CD4-positive, alpha-beta memory T cell (primary cell): ENCODE data around the gene ARHGEF4. TPM values are rescaled to one million over a fixed set of nuclear protein-coding genes. Genes with fewer than 3 reads are reported as not detected.

Source experiments
- CTCF ChIA-PET: fragments of 350-600 bp; sonication (Branson Sonifier 250); formaldehyde crosslinking; loops from one replicate; lab custom pipeline; 2021; ENCODE audit warnings: inconsistent platforms; ENCODE audit not compliant: partially characterized antibody; lab: Charles Lee
- POLR2A ChIA-PET: fragments of 350-600 bp; sonication (Branson Sonifier 250); formaldehyde crosslinking; loops from one replicate; lab custom pipeline; 2021; ENCODE audit not compliant: partially characterized antibody; lab: Charles Lee
- DNase-seq, 5 donors: peaks; one replicate each; pipeline versions ENCODE4 v3.0.0 to v3.0.0-alpha.2; 2020 to 2022; ENCODE audit warnings: mixed read lengths in 1 of 5
- H3K27ac ChIP-seq: one replicate; pipeline ENCODE4 v1.7.0; 2013; ENCODE audit warnings: low read depth, low read length
- H3K27me3 ChIP-seq: 2 replicates; pipeline ENCODE4 v1.7.0; 2013; ENCODE audit warnings: mild to moderate bottlenecking, low read length, moderate library complexity; ENCODE audit not compliant: insufficient read depth
- H3K36me3 ChIP-seq: 2 replicates; pipeline ENCODE4 v1.7.0; 2013; ENCODE audit warnings: mild to moderate bottlenecking, low read length, moderate library complexity; ENCODE audit not compliant: insufficient read depth
- H3K4me1 ChIP-seq: 2 replicates; pipeline ENCODE4 v1.7.0; 2013; ENCODE audit warnings: mild to moderate bottlenecking, low read length, moderate library complexity; ENCODE audit not compliant: insufficient read depth
- H3K4me3 ChIP-seq, 2 donors: one replicate each; pipeline ENCODE4 v1.7.0; 2013; ENCODE audit warnings: low read length in 2 of 2, mild to moderate bottlenecking in 1 of 2
- H3K9me3 ChIP-seq, 2 donors: one replicate each; pipeline ENCODE4 v1.7.0; 2013; ENCODE audit warnings: low read length in 2 of 2, control low read depth in 1 of 2; ENCODE audit not compliant: control insufficient read depth in 1 of 2
- H3K27ac Mint-ChIP-seq, 7 donors: one replicate each; pipeline ENCODE4 v1.8.0; 2020 to 2021; ENCODE audit warnings: mixed read lengths in 7 of 7, mild to moderate bottlenecking in 6 of 7, inconsistent platforms in 3 of 7, moderate library complexity in 3 of 7
- H3K27me3 Mint-ChIP-seq, 2 donors: one replicate each; pipeline ENCODE4 v1.8.0; 2020 to 2021; ENCODE audit warnings: mixed read lengths in 2 of 2
- H3K36me3 Mint-ChIP-seq, 2 donors: one replicate each; pipeline ENCODE4 v1.8.0; 2020 to 2021; ENCODE audit warnings: mixed read lengths in 2 of 2, inconsistent platforms in 1 of 2, mild to moderate bottlenecking in 1 of 2
- H3K4me1 Mint-ChIP-seq, 4 donors: one replicate each; pipeline ENCODE4 v1.8.0; 2020 to 2021; ENCODE audit warnings: mixed read lengths in 4 of 4, mild to moderate bottlenecking in 1 of 4
- H3K4me3 Mint-ChIP-seq, 8 donors: one replicate each; pipeline ENCODE4 v1.8.0; 2020 to 2021; ENCODE audit warnings: mixed read lengths in 8 of 8, mild to moderate bottlenecking in 7 of 8, moderate library complexity in 6 of 8, inconsistent platforms in 3 of 8
- H3K9me3 Mint-ChIP-seq, 8 donors: one replicate each; pipeline ENCODE4 v1.8.0; 2020 to 2021; ENCODE audit warnings: mixed read lengths in 8 of 8, mild to moderate bottlenecking in 5 of 8, inconsistent platforms in 3 of 8, moderate library complexity in 1 of 8
- intact Hi-C: fragments of 100-400 bp; cut with micrococcal nuclease; formaldehyde crosslinking; loops from one replicate; pipeline ENCODE4 v1.15.1; 2023
- polyA plus RNA-seq, 2 donors: library from polyadenylated mRNA; unstranded; fragments of 300-500 nt; fragmentation: Illumina TruSeq; gene quantifications; one replicate each; pipeline ENCODE4 v1.2.3, GENCODE V29; 2021
- total RNA-seq, 2 experiments: library from RNA; stranded (reverse); gene quantifications; one replicate each; pipeline ENCODE4 v1.2.3, GENCODE V29; 2021

The ARHGEF4 gene
- total and polyA plus RNA-seq, 4 experiments from 2014 or later = 1.4 to 2.6 (median 2.1) TPM

GRCh38 chr2:130808482-130809268 lies 28.0 kb upstream of the ARHGEF4 start:
- Histone ChIP-seq H3K9me3 (no peaks in the 10 kb centered on the region), H3K27ac (no peak overlapping the region), H3K36me3 (no peaks in the 10 kb centered on the region), H3K4me3 (no peak overlapping the region), H3K27me3 (no peaks in the 10 kb centered on the region), H3K4me1 (peaks cover 7% of the 10 kb centered on the region)
- intact Hi-C loops = no loop called here
- Mint-ChIP-seq H3K36me3 (no peaks in the 10 kb centered on the region), H3K4me1 (peaks cover 7 to 10% (median 9%) of the 10 kb centered on the region in 4 donors), H3K27ac (peak overlapping the region in 1 of 7 donors; percentile 69), H3K9me3 (no peaks in the 10 kb centered on the region), H3K4me3 (no peak overlapping the region), H3K27me3 (peaks cover 0 to 11% of the 10 kb centered on the region in 2 donors)
- no peak for DNase-seq
- ChIA-PET POLR2A (no interaction called here), CTCF (interaction anchor here (0.7 to 1.9 kb wide), 3 partner anchors 11 to 825 kb away, joined by 3 to 9 read pairs (median 4); no protein-coding TSS in a partner anchor)

DNA sequence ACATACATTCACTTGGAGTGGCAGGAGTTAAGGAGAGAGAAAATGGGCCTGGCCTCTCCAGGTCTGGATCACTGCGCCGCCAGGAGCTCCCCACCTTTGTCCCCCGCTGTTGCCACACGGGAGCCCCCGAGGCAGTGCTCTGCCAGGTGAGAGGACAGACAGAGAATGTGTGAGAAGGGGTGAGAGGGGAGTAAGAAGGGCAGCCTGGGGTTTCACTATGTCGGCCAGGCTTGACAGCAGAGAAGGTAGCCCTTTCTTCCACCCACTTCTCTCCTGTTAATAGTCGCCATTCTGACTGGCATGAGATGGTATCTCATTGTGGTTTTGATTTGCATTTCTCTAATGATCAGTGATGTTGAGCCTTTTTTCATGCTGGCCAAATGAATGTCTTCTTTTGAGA lies 26.2 kb upstream of the ARHGEF4 start:
- Mint-ChIP-seq H3K27me3 (peaks cover 0 to 11% of the 10 kb centered on the region in 2 donors), H3K36me3 (no peaks in the 10 kb centered on the region), H3K4me1 (peaks cover 7 to 10% (median 9%) of the 10 kb centered on the region in 4 donors), H3K4me3 (no peak overlapping the region), H3K9me3 (no peaks in the 10 kb centered on the region), H3K27ac (no peak overlapping the region)
- Histone ChIP-seq H3K27ac (no peak overlapping the region), H3K4me3 (no peak overlapping the region), H3K27me3 (no peaks in the 10 kb centered on the region), H3K4me1 (peaks cover 7% of the 10 kb centered on the region), H3K36me3 (no peaks in the 10 kb centered on the region), H3K9me3 (no peaks in the 10 kb centered on the region)
- DNase-seq = no peak
- intact Hi-C loops = no loop called here
- CTCF ChIA-PET = interaction anchor here (1.1 to 1.3 kb wide), 2 partner anchors 13 to 59 kb away, joined by 3 to 4 read pairs; no protein-coding TSS in a partner anchor
- POLR2A ChIA-PET = no interaction called here

GRCh38 chr2:130813722-130814121 lies 23.0 kb upstream of the ARHGEF4 start:
- POLR2A ChIA-PET = interaction anchor here (0.9 kb wide), 1 partner anchor 11 kb away, joined by 3 read pairs; no protein-coding TSS in a partner anchor
- H3K27me3 Mint-ChIP-seq = peaks cover 0 to 11% of the 10 kb centered on the region in 2 donors

GRCh38 chr2:130814931-130815680 lies 21.6 kb upstream of the ARHGEF4 start:
- Histone ChIP-seq H3K27me3 (no peaks in the 10 kb centered on the region), H3K9me3 (no peaks in the 10 kb centered on the region), H3K4me1 (no peaks in the 10 kb centered on the region), H3K27ac (no peak overlapping the region), H3K36me3 (no peaks in the 10 kb centered on the region), H3K4me3 (no peak overlapping the region)
- DNase-seq = no peak
- Mint-ChIP-seq H3K4me1 (no peaks in the 10 kb centered on the region), H3K36me3 (no peaks in the 10 kb centered on the region), H3K27ac (peak overlapping the region in 1 of 7 donors; percentile 67), H3K27me3 (peaks cover 0 to 11% of the 10 kb centered on the region in 2 donors), H3K9me3 (no peaks in the 10 kb centered on the region), H3K4me3 (no peak overlapping the region)
- ChIA-PET CTCF (interaction anchor here (1.8 kb wide), 1 partner anchor 18 kb away, joined by 6 read pairs; no protein-coding TSS in a partner anchor), POLR2A (no interaction called here)
- intact Hi-C loops = no loop called here

More at GRCh38 chr2:130813722-130814121, 23.0 kb upstream of the ARHGEF4 start:
- Histone ChIP-seq H3K27ac (no peak overlapping the region), H3K4me3 (no peak overlapping the region), H3K36me3 (no peaks in the 10 kb centered on the region), H3K9me3 (no peaks in the 10 kb centered on the region), H3K27me3 (no peaks in the 10 kb centered on the region), H3K4me1 (no peaks in the 10 kb centered on the region)
- intact Hi-C loops = no loop called here
- no peaks in the 10 kb centered on the region for H3K4me1 Mint-ChIP-seq
- no peaks in the 10 kb centered on the region for H3K36me3 Mint-ChIP-seq
- peak overlapping the region in 1 of 7 donors; percentile 42 for H3K27ac Mint-ChIP-seq
- no peak for DNase-seq
- CTCF ChIA-PET = interaction anchor here (1.8 kb wide), 1 partner anchor 16 kb away, joined by 6 read pairs; no protein-coding TSS in a partner anchor
- no peaks in the 10 kb centered on the region for H3K9me3 Mint-ChIP-seq
- H3K4me3 Mint-ChIP-seq = no peak overlapping the region

GRCh38 chr2:130818809-130819208 lies 17.9 kb upstream of the ARHGEF4 start:
- no peaks in the 10 kb centered on the region for H3K27me3 ChIP-seq
- Mint-ChIP-seq H3K4me3 (no peak overlapping the region), H3K27me3 (peaks cover 0 to 4% of the 10 kb centered on the region in 2 donors), H3K27ac (peak overlapping the region in 2 of 7 donors; percentile 7 to 64), H3K9me3 (no peaks in the 10 kb centered on the region), H3K36me3 (no peaks in the 10 kb centered on the region), H3K4me1 (peaks cover 0 to 12% (median 5%) of the 10 kb centered on the region in 4 donors)
- H3K36me3 ChIP-seq = no peaks in the 10 kb centered on the region
- ChIA-PET POLR2A (no interaction called here), CTCF (no interaction called here)
- H3K4me1 ChIP-seq = peaks cover 5% of the 10 kb centered on the region
- DNase-seq = no peak
- no peaks in the 10 kb centered on the region for H3K9me3 ChIP-seq
- H3K27ac ChIP-seq = no peak overlapping the region
- intact Hi-C loops = no loop called here
- no peak overlapping the region for H3K4me3 ChIP-seq

DNA sequence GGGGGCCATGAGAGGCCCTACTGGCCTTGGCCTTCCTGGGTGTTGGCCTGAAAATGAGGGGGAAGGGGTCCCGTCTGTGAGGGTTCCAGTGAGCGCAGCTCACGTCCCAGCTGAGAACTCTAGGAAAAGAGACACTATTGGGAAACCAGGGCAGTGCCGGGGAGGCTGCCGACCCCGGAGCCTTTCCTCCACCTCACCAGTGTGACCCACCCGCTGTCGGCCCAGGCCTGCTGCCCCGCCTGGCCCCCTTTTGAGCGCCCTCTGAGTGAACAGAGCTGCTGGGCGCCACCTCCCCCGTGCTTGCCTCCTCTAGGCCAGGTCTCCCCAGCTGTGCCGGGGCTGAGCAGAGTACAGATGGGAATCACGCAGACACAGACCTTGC lies 17.5 kb upstream of the ARHGEF4 start:
- Histone ChIP-seq H3K36me3 (no peaks in the 10 kb centered on the region), H3K4me3 (no peak overlapping the region), H3K27ac (no peak overlapping the region), H3K9me3 (no peaks in the 10 kb centered on the region), H3K4me1 (peaks cover 9% of the 10 kb centered on the region), H3K27me3 (no peaks in the 10 kb centered on the region)
- no peak overlapping the region for H3K4me3 Mint-ChIP-seq
- H3K27me3 Mint-ChIP-seq = peaks cover 0 to 4% of the 10 kb centered on the region in 2 donors
- ChIA-PET CTCF (no interaction called here), POLR2A (no interaction called here)
- no peaks in the 10 kb centered on the region for H3K36me3 Mint-ChIP-seq
- H3K4me1 Mint-ChIP-seq = peaks cover 4 to 16% (median 9%) of the 10 kb centered on the region in 4 donors
- no peaks in the 10 kb centered on the region for H3K9me3 Mint-ChIP-seq
- intact Hi-C loops = no loop called here
- H3K27ac Mint-ChIP-seq = no peak overlapping the region
- no peak for DNase-seq
